Neuronal stem cell (in vitro differentiated cells): ENCODE measurements around the gene UNC5B.

Experiments
- DNase-seq: peaks from one replicate; pipeline ENCODE4 v3.0.0-alpha.2; 2013; ENCODE audit warnings: low spot score
- H2AFZ ChIP-seq: one replicate; pipeline ENCODE4 v1.6.1; 2013; ENCODE audit warnings: mild to moderate bottlenecking, low read length, inconsistent platforms
- H2AK5ac ChIP-seq: 2 replicates; pipeline ENCODE4 v1.6.1; 2013; ENCODE audit warnings: low read depth, mild to moderate bottlenecking, inconsistent platforms, low read length, moderate library complexity, mixed read lengths
- H2BK120ac ChIP-seq: 2 replicates; pipeline ENCODE4 v1.6.1; 2013; ENCODE audit warnings: low read depth, mild to moderate bottlenecking, inconsistent platforms, low read length, moderate library complexity, mixed read lengths
- H2BK12ac ChIP-seq: one replicate; pipeline ENCODE4 v1.6.1; 2013; ENCODE audit warnings: low read length, inconsistent platforms
- H2BK15ac ChIP-seq: 2 replicates; pipeline ENCODE4 v1.6.1; 2013; ENCODE audit warnings: mild to moderate bottlenecking, low read length, inconsistent platforms, mixed read lengths
- H2BK5ac ChIP-seq: one replicate; pipeline ENCODE4 v1.6.1; 2013; ENCODE audit warnings: inconsistent platforms, mild to moderate bottlenecking, low read length, moderate library complexity
- H3K14ac ChIP-seq: one replicate; pipeline ENCODE4 v1.6.1; 2013; ENCODE audit warnings: low read length, inconsistent platforms
- H3K18ac ChIP-seq: 2 replicates; pipeline ENCODE4 v1.6.1; 2013; ENCODE audit warnings: low read length, inconsistent platforms
- H3K23ac ChIP-seq: 2 replicates; pipeline ENCODE4 v1.6.1; 2013; ENCODE audit warnings: low read depth, mild to moderate bottlenecking, mixed read lengths, low read length, inconsistent platforms; ENCODE audit not compliant: poor library complexity
- H3K27ac ChIP-seq: replicated peaks from 3 replicates; pipeline ENCODE4 v1.5.1; 2013; ENCODE audit warnings: low read length, inconsistent platforms
- H3K27me3 ChIP-seq, 3 experiments: 2 replicates each; pipeline ENCODE4 v1.6.1; 2013; ENCODE audit warnings: low read length in 3 of 3, mild to moderate bottlenecking in 2 of 3, inconsistent platforms in 1 of 3, low read depth in 1 of 3, mixed read lengths in 1 of 3, moderate library complexity in 1 of 3; ENCODE audit not compliant: control insufficient read depth in 3 of 3, insufficient read depth in 3 of 3
- H3K36me3 ChIP-seq, 2 donors: replicated peaks in 1 of 2; 2 replicates each; pipeline ENCODE4 v1.6.1; 2013; ENCODE audit warnings: low read length in 2 of 2; ENCODE audit not compliant: control insufficient read depth in 2 of 2, insufficient read depth in 2 of 2
- H3K4ac ChIP-seq: 2 replicates; pipeline ENCODE4 v1.6.1; 2013; ENCODE audit warnings: inconsistent platforms, mild to moderate bottlenecking, low read length, moderate library complexity
- H3K4me1 ChIP-seq, 2 donors: 1 replicate in 1 of 2; 2 replicates in 1 of 2; pipeline ENCODE4 v1.6.1; 2013; ENCODE audit warnings: low read length in 2 of 2, low read depth in 1 of 2; ENCODE audit not compliant: control insufficient read depth in 2 of 2, insufficient read depth in 1 of 2
- H3K4me2 ChIP-seq: one replicate; pipeline ENCODE4 v1.6.1; 2013; ENCODE audit warnings: mild to moderate bottlenecking, low read length, inconsistent platforms; ENCODE audit not compliant: insufficient read depth, poor library complexity, severe bottlenecking
- H3K4me3 ChIP-seq, 2 donors: 2 replicates each; pipeline ENCODE4 v1.5.1; 2013; ENCODE audit warnings: low read length in 2 of 2, mild to moderate bottlenecking in 2 of 2, inconsistent platforms in 1 of 2, moderate library complexity in 1 of 2
- H3K79me1 ChIP-seq: one replicate; pipeline ENCODE4 v1.6.1; 2013; ENCODE audit warnings: low read depth, mild to moderate bottlenecking, inconsistent platforms, low read length, moderate library complexity
- H3K9ac ChIP-seq: one replicate; pipeline ENCODE4 v1.6.1; 2013; ENCODE audit warnings: mild to moderate bottlenecking, low read depth, low read length, inconsistent platforms; ENCODE audit not compliant: poor library complexity
- H3K9me3 ChIP-seq, 2 donors: replicated peaks in 1 of 2; 2 replicates each; pipeline versions ENCODE3 to v1.6.1; 2013; ENCODE audit warnings: low read length in 2 of 2, mild to moderate bottlenecking in 2 of 2, inconsistent platforms in 1 of 2, low read depth in 1 of 2, mixed read lengths in 1 of 2, moderate library complexity in 1 of 2; ENCODE audit not compliant: control insufficient read depth in 2 of 2, insufficient read depth in 1 of 2
- H4K8ac ChIP-seq: one replicate; pipeline ENCODE4 v1.6.1; 2013; ENCODE audit warnings: low read depth, mild to moderate bottlenecking, inconsistent platforms, low read length, moderate library complexity
- H4K91ac ChIP-seq: one replicate; pipeline ENCODE4 v1.6.1; 2013; ENCODE audit warnings: low read length, low read depth, mild to moderate bottlenecking, inconsistent platforms; ENCODE audit not compliant: poor library complexity
- WGBS, 2 donors: extraction: QIAGEN DNeasy Blood & Tissue Kit; methylation state at CpG; one replicate each; pipeline ENCODE4 v1.1.7; 2013; ENCODE audit warnings: missing lambda C conversion rate in 2 of 2, mixed read lengths in 1 of 2; ENCODE audit not compliant: insufficient read length in 2 of 2, insufficient replicate concordance in 1 of 2; ENCODE audit errors: extremely low coverage in 2 of 2; 5-methylcytosine and 5-hydroxymethylcytosine counted together

UNC5B gene

DNA sequence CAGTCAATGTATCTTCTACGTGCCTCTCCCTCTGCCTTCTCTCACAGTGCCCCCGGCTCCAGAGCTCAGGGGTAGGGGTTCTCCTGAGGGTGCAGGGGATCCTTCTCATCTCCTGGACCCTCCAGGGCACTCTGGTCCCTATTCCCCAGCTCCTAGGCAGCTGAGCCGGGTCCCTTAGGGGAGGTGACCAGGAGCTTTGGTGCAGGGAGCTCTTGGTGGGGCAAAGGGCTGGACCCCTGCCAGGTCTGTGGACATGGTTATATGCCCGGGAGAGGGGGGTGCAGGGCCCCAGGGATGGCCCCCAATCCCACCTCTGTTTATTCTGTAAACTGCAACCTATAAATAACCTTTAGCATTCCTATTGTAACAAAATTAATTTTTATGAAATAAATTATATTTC, 90.1 kb downstream of the UNC5B start:
- H2BK120ac ChIP-seq, result no peak overlapping the region
- H3K9me3 ChIP-seq, result no peaks in the 10 kb centered on the region
- no peak overlapping the region for H2BK12ac ChIP-seq
- H3K18ac ChIP-seq, result no peak overlapping the region
- H2BK15ac ChIP-seq, result no peak overlapping the region
- no peak overlapping the region for H2AFZ ChIP-seq
- H3K27me3 ChIP-seq, result peaks cover 0 to 23% (median 0%) of the 10 kb centered on the region in 3 experiments
- H3K4me2 ChIP-seq, result no peak overlapping the region
- no peak overlapping the region for H3K23ac ChIP-seq
- H3K4me3 ChIP-seq, result no peak overlapping the region
- no peak for DNase-seq
- H3K36me3 ChIP-seq, result no peaks in the 10 kb centered on the region
- H4K91ac ChIP-seq, result no peak overlapping the region
- H3K79me1 ChIP-seq, result no peaks in the 10 kb centered on the region
- H3K14ac ChIP-seq, result no peak overlapping the region
- no peak overlapping the region for H3K27ac ChIP-seq
- WGBS, 2 donors, result no CpG with 5 or more reads among the region's 4 CpGs
- H3K9ac ChIP-seq, result no peak overlapping the region
- H4K8ac ChIP-seq, result no peak overlapping the region
- no peak overlapping the region for H3K4ac ChIP-seq
- H3K4me1 ChIP-seq, result no peaks in the 10 kb centered on the region
- H2AK5ac ChIP-seq, result no peak overlapping the region
- no peak overlapping the region for H2BK5ac ChIP-seq

DNA sequence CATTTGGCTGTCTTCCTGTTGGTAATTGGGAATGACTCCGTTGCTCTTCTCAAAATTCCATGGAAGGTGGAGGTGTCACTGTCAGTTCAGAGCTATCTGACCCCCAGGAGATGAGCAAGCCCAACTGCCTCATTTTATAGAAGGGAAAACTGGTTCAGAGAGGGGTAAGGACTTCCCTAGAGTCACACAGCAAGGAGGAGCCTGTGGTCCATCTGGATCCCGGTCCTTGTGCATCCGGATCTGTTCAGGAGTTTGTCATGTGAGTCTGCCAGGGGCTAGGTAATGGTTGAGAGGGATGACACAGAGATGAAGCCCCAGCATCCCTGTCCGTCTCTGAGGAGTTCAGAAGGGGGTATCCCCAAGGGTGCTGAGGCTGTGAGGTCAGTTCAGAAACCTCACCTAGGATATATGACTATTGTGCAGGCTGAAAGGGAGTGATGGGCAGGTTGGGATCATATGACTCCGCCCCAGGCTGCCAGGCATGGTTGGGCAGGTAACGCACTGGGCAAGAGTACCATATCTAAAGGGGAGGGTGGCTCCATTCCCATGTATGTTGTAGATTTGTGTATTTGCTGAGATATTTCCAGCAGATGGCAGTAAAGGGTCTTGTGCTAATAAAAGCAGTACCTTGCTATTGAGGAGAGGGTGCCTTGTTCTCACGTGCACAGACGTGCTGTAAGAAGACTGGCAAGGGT, 90.7 kb downstream of the UNC5B start:
- Histone ChIP-seq H2BK5ac (no peak overlapping the region), H3K27ac (no peak overlapping the region), H3K14ac (no peak overlapping the region), H3K9me3 (no peaks in the 10 kb centered on the region), H4K8ac (no peak overlapping the region), H3K4me1 (no peaks in the 10 kb centered on the region), H2BK12ac (no peak overlapping the region), H3K23ac (no peak overlapping the region), H3K9ac (no peak overlapping the region), H3K4me3 (no peak overlapping the region), H2AK5ac (no peak overlapping the region), H2BK120ac (no peak overlapping the region), H2BK15ac (no peak overlapping the region), H3K27me3 (peaks cover 0 to 24% (median 0%) of the 10 kb centered on the region in 3 experiments), H4K91ac (no peak overlapping the region), H3K4me2 (no peak overlapping the region), H2AFZ (no peak overlapping the region), H3K4ac (no peak overlapping the region), H3K18ac (no peak overlapping the region), H3K79me1 (no peaks in the 10 kb centered on the region), H3K36me3 (no peaks in the 10 kb centered on the region)
- peak; percentile 32 for DNase-seq
- WGBS, 2 donors, result no CpG with 5 or more reads among the region's 8 CpGs

DNA sequence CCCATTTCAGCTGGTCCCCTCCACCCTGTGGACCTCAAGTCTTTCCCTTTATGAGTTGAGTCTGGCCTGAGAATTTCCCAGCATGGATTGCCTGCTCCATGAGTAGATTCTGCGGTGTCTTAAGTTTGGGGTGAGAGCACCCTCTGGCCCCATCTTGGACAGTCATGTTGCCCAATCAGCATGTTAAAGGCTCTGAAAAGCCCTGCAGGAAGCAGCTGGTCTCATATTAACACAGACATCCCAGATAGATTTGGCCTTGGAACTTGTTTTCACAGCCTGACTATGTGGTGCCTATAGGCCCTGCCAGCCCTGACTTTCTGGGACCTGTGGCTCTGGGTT, 91.2 kb downstream of the UNC5B start:
- DNase-seq, result no peak
- Histone ChIP-seq H3K9me3 (no peaks in the 10 kb centered on the region), H3K4ac (no peak overlapping the region), H3K27me3 (peaks cover 0 to 24% (median 0%) of the 10 kb centered on the region in 3 experiments), H3K23ac (no peak overlapping the region), H4K91ac (no peak overlapping the region), H4K8ac (no peak overlapping the region), H2AK5ac (peak overlapping the region; percentile 36), H2AFZ (no peak overlapping the region), H3K36me3 (no peaks in the 10 kb centered on the region), H3K9ac (no peak overlapping the region), H3K27ac (no peak overlapping the region), H2BK120ac (no peak overlapping the region), H2BK5ac (no peak overlapping the region), H3K4me1 (no peaks in the 10 kb centered on the region), H2BK15ac (no peak overlapping the region), H3K18ac (no peak overlapping the region), H3K14ac (no peak overlapping the region), H2BK12ac (no peak overlapping the region), H3K4me3 (no peak overlapping the region), H3K79me1 (no peaks in the 10 kb centered on the region), H3K4me2 (no peak overlapping the region)
- WGBS, 2 donors, result no CpG with 5 or more reads among the region's 1 CpG

DNA sequence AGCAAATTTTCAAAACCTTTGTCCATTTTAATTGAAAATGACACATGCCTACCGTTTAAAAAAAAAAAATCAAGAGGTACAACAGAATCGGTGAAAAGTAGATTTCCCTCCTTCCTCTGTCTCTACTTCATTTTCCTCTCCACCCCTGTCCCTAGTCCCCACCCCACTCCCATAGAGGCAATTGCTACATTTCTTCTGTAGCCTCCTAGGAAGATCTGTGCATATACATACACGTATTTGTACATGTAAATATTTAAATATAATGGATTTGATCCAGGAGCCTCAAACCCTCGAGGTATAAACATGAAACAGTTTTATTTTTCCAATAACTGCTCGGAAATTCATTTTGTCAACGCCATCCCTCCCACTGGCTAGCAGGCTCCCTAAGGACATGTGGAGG, 92.5 kb downstream of the UNC5B start:
- Histone ChIP-seq H3K27ac (no peak overlapping the region), H3K4ac (no peak overlapping the region), H2AK5ac (no peak overlapping the region), H2BK15ac (no peak overlapping the region), H3K14ac (no peak overlapping the region), H3K9ac (no peak overlapping the region), H3K18ac (no peak overlapping the region), H3K23ac (no peak overlapping the region), H3K79me1 (no peaks in the 10 kb centered on the region), H3K4me3 (no peak overlapping the region), H3K27me3 (peaks cover 0 to 23% (median 0%) of the 10 kb centered on the region in 3 experiments), H4K91ac (no peak overlapping the region), H2BK12ac (no peak overlapping the region), H2AFZ (no peak overlapping the region), H2BK5ac (no peak overlapping the region), H4K8ac (no peak overlapping the region), H3K36me3 (no peaks in the 10 kb centered on the region), H3K4me2 (no peak overlapping the region), H2BK120ac (no peak overlapping the region), H3K4me1 (no peaks in the 10 kb centered on the region), H3K9me3 (no peaks in the 10 kb centered on the region)
- no CpG with 5 or more reads among the region's 6 CpGs for WGBS, 2 donors
- no peak for DNase-seq
